Colonic mucosa (tissue), 4 donors: Measurements from ENCODE around the gene NTRK3. TPM values are rescaled to one million over a fixed set of nuclear protein-coding genes. Genes with fewer than 3 reads are reported as not detected.

Experiments
- DNase-seq: peaks from one replicate; pipeline ENCODE4 v3.0.0-alpha.2; 2020
- H3K27ac ChIP-seq: fragments of 200-600 bp; one replicate; pipeline ENCODE4 v1.8.0; 2021
- H3K27me3 ChIP-seq: fragments of 200-600 bp; one replicate; pipeline ENCODE4 v1.8.0; 2021
- H3K36me3 ChIP-seq: fragments of 200-600 bp; one replicate; pipeline ENCODE4 v1.8.0; 2021
- H3K4me1 ChIP-seq: fragments of 200-600 bp; one replicate; pipeline ENCODE4 v1.8.0; 2021; ENCODE audit warnings: mild to moderate bottlenecking
- H3K4me3 ChIP-seq: fragments of 200-600 bp; one replicate; pipeline ENCODE4 v1.8.0; 2021
- H3K9ac ChIP-seq, 2 donors: one replicate each; pipeline ENCODE4 v1.7.0; 2013; ENCODE audit warnings: control low read depth in 2 of 2, low read depth in 2 of 2, low read length in 2 of 2
- H3K9me3 ChIP-seq: fragments of 200-600 bp; one replicate; pipeline ENCODE4 v1.8.0; 2021
- intact Hi-C: fragments of 100-400 bp; cut with DNase I; formaldehyde crosslinking; loops from one replicate; pipeline ENCODE4 v1.14.1; 2022
- total RNA-seq, 2 donors: library from RNA; stranded (reverse); fragmentation: NEBNext Ultra II Directional in 1 of 2; extraction: Animal tissue kit (Norgen Biotek cat#: 25700) in 1 of 2; gene quantifications; one replicate each; pipeline ENCODE4 v1.2.1, GENCODE V29; 2021
- TF ChIP-seq, protein P1 (sequence below): fragments of 200-600 bp; IDR thresholded peaks from one replicate; pipeline ENCODE4 v1.8.0; 2022; ENCODE audit warnings: antibody characterized with exemption, mild to moderate bottlenecking
- donor health status: healthy.
- donor health status: DM: no; HTN: no; CAD: no.
- donor health status: DM: no; HTN: no; CAD: no.

Gene NTRK3
- total RNA-seq, 2 donors from 2014 or later: 1.2 to 1.5 TPM

DNA sequence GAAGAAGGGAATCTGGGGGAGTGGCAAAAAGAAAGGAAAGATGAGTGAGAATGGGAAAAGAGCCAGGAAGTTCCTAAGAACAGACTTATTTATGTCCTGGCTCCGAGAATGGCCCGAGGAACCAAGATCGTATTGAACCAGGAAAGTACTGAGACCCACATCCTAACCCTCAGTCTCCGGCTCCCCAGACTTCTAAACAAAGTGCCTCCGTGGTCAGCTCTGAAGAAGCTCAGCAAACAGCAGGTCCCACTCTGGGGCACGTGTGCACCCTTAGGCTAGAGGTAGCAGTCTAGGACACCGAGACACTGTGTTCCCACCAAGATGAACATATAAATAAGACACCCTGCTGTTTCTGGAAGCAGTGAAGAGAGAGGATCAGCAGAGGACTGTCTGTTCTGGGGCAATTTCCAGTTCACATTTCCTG is 307.4 kb downstream of the NTRK3 start:
- Histone ChIP-seq H3K27me3 (no peaks in the 10 kb centered on the region), H3K4me3 (no peak overlapping the region), H3K9ac (no peak overlapping the region), H3K9me3 (no peaks in the 10 kb centered on the region), H3K36me3 (no peaks in the 10 kb centered on the region), H3K27ac (no peak overlapping the region), H3K4me1 (no peaks in the 10 kb centered on the region)
- DNase-seq: no peak
- TF ChIP-seq, protein P1, sequence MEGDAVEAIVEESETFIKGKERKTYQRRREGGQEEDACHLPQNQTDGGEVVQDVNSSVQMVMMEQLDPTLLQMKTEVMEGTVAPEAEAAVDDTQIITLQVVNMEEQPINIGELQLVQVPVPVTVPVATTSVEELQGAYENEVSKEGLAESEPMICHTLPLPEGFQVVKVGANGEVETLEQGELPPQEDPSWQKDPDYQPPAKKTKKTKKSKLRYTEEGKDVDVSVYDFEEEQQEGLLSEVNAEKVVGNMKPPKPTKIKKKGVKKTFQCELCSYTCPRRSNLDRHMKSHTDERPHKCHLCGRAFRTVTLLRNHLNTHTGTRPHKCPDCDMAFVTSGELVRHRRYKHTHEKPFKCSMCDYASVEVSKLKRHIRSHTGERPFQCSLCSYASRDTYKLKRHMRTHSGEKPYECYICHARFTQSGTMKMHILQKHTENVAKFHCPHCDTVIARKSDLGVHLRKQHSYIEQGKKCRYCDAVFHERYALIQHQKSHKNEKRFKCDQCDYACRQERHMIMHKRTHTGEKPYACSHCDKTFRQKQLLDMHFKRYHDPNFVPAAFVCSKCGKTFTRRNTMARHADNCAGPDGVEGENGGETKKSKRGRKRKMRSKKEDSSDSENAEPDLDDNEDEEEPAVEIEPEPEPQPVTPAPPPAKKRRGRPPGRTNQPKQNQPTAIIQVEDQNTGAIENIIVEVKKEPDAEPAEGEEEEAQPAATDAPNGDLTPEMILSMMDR: no peak
- intact Hi-C loops: no loop called here

DNA sequence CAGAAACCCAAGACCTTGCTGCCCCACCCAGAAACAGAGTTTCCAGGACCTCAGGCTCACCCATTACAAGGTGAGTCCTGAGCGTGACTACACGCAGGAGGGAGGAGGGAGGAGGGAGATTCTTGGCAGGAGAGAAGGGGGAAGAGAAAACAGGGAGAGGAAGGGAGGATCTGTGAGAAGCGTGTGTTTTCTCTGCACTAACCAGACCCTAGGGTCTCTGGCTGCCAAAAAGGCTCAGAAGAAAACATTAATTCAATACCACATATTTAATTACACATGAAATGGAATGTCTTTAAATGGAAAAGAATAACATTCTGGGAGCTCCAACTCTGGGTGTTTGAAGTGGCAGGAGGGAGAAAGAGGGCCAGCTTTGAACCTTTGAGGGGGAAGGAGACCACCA is 309.0 kb downstream of the NTRK3 start:
- DNase-seq: no peak
- Histone ChIP-seq H3K9me3 (no peaks in the 10 kb centered on the region), H3K27me3 (no peaks in the 10 kb centered on the region), H3K36me3 (no peaks in the 10 kb centered on the region), H3K4me3 (no peak overlapping the region), H3K9ac (no peak overlapping the region), H3K4me1 (no peaks in the 10 kb centered on the region), H3K27ac (no peak overlapping the region)
- intact Hi-C loops: no loop called here
- TF ChIP-seq, protein P1: no peak

DNA sequence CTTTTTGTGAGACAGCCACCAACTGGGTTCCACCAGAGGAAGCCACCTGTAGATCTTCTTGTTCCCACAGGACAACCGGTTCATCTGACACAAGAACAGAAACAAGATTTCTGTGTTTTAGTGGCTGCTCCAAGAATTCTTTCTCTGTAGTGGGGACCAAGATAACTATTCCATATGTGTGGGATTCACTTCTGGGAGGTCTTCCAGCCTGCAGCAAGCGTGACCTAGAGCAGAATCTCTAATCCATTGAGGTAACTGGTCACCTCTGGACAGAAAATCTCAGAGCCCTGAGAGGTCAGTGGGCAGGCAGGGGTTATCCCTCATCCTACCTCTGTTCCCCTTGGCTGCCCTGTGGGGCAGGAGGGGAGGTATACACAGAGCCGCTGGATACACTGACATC is 311.3 kb downstream of the NTRK3 start:
- H3K9me3 ChIP-seq: no peaks in the 10 kb centered on the region
- TF ChIP-seq, protein P1: no peak
- intact Hi-C loops: no loop called here
- no peaks in the 10 kb centered on the region for H3K4me1 ChIP-seq
- H3K36me3 ChIP-seq: no peaks in the 10 kb centered on the region
- no peak overlapping the region for H3K27ac ChIP-seq
- no peak overlapping the region for H3K4me3 ChIP-seq
- no peak overlapping the region for H3K9ac ChIP-seq
- H3K27me3 ChIP-seq: no peaks in the 10 kb centered on the region
- DNase-seq: no peak

DNA sequence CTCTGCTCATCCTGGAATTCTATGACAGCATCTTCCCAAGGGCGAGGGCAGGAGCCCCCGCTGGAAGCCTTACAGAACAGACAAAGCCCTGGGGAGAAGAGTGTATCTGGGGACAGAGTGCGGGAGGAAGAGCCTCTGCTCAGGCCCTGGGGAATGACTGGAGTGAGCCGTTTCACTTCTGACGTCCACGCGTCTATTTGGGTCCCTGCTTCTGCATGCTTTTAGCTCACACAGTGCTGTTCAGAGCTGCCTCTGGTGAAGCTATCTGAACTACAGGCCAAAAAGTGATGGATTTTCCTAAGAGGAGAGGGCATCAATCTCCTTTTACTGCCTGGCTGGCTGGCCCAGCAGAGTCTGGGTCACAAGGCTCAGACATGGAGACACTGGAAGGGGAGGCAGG is 311.8 kb downstream of the NTRK3 start:
- Histone ChIP-seq H3K4me1 (no peaks in the 10 kb centered on the region), H3K27me3 (no peaks in the 10 kb centered on the region), H3K4me3 (no peak overlapping the region), H3K9me3 (no peaks in the 10 kb centered on the region), H3K9ac (no peak overlapping the region), H3K27ac (no peak overlapping the region), H3K36me3 (no peaks in the 10 kb centered on the region)
- intact Hi-C loops: no loop called here
- no peak for DNase-seq
- TF ChIP-seq, protein P1: no peak

DNA sequence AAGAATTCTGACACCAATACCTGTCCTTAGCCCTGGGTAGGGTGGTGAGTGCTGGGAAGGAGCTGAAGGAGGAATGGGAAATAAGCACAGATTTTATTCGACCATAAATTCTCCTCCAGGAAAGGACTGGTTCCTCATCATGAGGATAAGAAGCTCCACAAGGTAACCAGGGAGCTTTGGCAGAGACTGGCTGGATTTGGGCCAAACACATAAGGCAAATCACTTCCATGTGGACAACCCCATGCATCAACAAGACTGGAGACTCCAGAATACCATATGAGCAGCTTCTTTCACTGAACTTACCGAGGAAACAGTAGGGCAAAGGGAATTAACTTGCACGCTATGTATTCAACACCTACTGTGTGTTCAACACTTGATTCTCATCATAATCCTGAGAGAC is 312.5 kb downstream of the NTRK3 start:
- Histone ChIP-seq H3K9me3 (no peaks in the 10 kb centered on the region), H3K27ac (no peak overlapping the region), H3K4me1 (no peaks in the 10 kb centered on the region), H3K27me3 (no peaks in the 10 kb centered on the region), H3K36me3 (no peaks in the 10 kb centered on the region), H3K4me3 (no peak overlapping the region), H3K9ac (no peak overlapping the region)
- TF ChIP-seq, protein P1: no peak
- DNase-seq: no peak
- intact Hi-C loops: no loop called here

DNA sequence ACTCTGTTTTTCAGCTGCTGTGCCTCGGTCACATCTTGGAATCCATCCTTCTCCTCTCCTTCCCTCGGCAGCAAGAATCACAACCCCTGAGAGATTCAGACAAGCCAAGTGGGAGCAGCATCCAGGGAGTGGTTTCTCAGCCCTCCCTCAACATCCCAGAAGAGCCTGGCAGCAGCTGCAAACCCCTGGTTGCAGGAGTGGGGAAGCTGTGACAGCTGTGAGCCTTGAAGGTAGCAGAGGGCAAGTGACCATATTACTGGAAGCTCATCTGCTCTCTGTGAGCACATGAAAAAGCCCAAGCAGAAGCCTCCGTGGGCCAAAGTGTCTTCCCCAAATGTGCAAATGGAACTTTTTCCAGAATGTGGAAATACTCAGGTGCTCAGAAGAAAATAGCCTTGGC is 312.9 kb downstream of the NTRK3 start:
- no peaks in the 10 kb centered on the region for H3K9me3 ChIP-seq
- H3K27ac ChIP-seq: no peak overlapping the region
- H3K4me1 ChIP-seq: no peaks in the 10 kb centered on the region
- no peak for DNase-seq
- H3K9ac ChIP-seq: no peak overlapping the region
- H3K27me3 ChIP-seq: no peaks in the 10 kb centered on the region
- intact Hi-C loops: no loop called here
- TF ChIP-seq, protein P1: no peak
- H3K4me3 ChIP-seq: no peak overlapping the region
- no peaks in the 10 kb centered on the region for H3K36me3 ChIP-seq
